BLaER1 treated with 17β-estradiol and CSF1 and Interleukin-3, amounts not matched to agents 10 nM and 100 nM (cell line): ENCODE data around the gene PDF.
A peak's percentile ranks its signal among the peaks of the same experiment; 100 is the strongest.
"Not testable (repeated sequence)": the region's sequence is repeated elsewhere in the genome, so short reads cannot be mapped to it uniquely, and the experiment has no call there.

Source experiments
- H3K27ac ChIP-seq, 11 experiments: shearing (Covaris generic); formaldehyde crosslinking; 2 replicates each; pipeline ENCODE4 v1.8.1; 2022
- H3K27me3 ChIP-seq, 11 experiments: shearing (Covaris generic); formaldehyde crosslinking; 2 replicates each; pipeline ENCODE4 v1.8.1; 2022
- H3K36me3 ChIP-seq, 11 experiments: shearing (Covaris generic); formaldehyde crosslinking; 2 replicates each; pipeline ENCODE4 v1.8.1; 2022
- H3K4me1 ChIP-seq, 10 experiments: shearing (Covaris generic); formaldehyde crosslinking; 2 replicates each; pipeline ENCODE4 v1.8.1; 2022
- H3K4me2 ChIP-seq, 11 experiments: shearing (Covaris generic); formaldehyde crosslinking; 2 replicates each; pipeline ENCODE4 v1.8.1; 2022
- H3K4me3 ChIP-seq, 10 experiments: shearing (Covaris generic); formaldehyde crosslinking; 2 replicates each; pipeline ENCODE4 v1.8.1; 2022
- H3K9ac ChIP-seq, 11 experiments: shearing (Covaris generic); formaldehyde crosslinking; 2 replicates each; pipeline ENCODE4 v1.8.1; 2022
- H3K9me3 ChIP-seq, 11 experiments: shearing (Covaris generic); formaldehyde crosslinking; replicated peaks in 1 of 11; 2 replicates each; pipeline ENCODE4 v1.8.1; 2022
- H4K20me1 ChIP-seq, 11 experiments: shearing (Covaris generic); formaldehyde crosslinking; 2 replicates each; pipeline ENCODE4 v1.8.1; 2022
- Cebpa-rat ChIP-seq, 11 experiments: shearing (Covaris generic); IDR thresholded peaks; 2 replicates each; pipeline ENCODE4 v1.8.1; 2022

PDF gene

DNA sequence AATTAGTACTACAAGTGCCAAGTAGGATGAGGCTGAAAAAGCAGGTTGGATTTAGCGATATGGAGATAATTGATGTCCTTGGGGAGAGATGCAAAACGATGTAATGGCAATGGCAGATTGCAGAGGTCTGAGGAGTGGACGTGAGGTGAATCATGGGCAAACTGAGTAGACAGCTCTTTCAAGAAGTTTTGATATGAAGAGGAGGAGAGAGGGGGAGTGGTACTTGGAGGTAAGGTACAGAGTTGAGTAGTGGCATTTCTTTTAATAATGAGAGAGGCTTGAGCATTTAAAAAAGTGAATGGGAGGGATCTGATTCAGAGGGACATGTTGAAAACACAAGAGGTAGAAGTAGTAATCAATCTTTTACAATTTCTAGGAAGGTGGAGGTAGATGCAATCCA lies 37.0 kb downstream of the PDF start:
- Histone ChIP-seq H4K20me1 (no peaks in the 10 kb centered on the region), H3K9me3 (no peaks in the 10 kb centered on the region), H3K9ac (no peak overlapping the region), H3K27me3 (no peaks in the 10 kb centered on the region), H3K27ac (no peak overlapping the region), H3K4me1 (peaks cover 0 to under 1% (median 0%) of the 10 kb centered on the region in 10 experiments; a peak in 1 of 20 replicates), H3K4me3 (no peak overlapping the region), H3K4me2 (no peak overlapping the region), H3K36me3 (peaks cover 0 to 37% (median 10%) of the 10 kb centered on the region in 11 experiments; a peak in 10 of 22 replicates)
- TF ChIP-seq Cebpa-rat (IDR thresholded peaks at IDR 0.05): no peak

DNA sequence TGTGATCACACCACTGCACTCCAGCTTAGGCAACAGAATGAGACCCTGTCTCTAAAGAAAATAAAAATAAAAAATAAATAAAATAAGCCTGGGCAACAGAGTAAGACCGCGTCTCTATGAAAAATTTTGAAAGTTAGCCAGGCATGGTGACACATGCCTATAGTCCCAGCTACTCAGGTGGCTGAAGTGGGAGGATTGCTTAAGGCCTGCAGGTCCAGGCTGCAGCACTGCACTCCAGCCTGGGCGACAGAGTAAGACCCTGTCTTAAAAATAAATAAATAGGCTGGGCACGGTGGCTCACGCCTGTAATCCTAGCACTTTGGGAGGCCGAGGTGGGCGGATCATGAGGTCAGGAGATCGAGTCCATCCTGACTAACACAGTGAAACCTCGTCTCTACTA lies 38.7 kb downstream of the PDF start:
- not testable (repeated sequence) for H3K27ac ChIP-seq, H3K27me3 ChIP-seq, H3K9ac ChIP-seq, H3K4me1 ChIP-seq, H3K4me3 ChIP-seq, H4K20me1 ChIP-seq, H3K4me2 ChIP-seq, H3K9me3 ChIP-seq
- H3K36me3 ChIP-seq: peaks cover 0 to 35% (median 13%) of the 10 kb centered on the region in 11 experiments; a peak in 17 of 22 replicates

DNA sequence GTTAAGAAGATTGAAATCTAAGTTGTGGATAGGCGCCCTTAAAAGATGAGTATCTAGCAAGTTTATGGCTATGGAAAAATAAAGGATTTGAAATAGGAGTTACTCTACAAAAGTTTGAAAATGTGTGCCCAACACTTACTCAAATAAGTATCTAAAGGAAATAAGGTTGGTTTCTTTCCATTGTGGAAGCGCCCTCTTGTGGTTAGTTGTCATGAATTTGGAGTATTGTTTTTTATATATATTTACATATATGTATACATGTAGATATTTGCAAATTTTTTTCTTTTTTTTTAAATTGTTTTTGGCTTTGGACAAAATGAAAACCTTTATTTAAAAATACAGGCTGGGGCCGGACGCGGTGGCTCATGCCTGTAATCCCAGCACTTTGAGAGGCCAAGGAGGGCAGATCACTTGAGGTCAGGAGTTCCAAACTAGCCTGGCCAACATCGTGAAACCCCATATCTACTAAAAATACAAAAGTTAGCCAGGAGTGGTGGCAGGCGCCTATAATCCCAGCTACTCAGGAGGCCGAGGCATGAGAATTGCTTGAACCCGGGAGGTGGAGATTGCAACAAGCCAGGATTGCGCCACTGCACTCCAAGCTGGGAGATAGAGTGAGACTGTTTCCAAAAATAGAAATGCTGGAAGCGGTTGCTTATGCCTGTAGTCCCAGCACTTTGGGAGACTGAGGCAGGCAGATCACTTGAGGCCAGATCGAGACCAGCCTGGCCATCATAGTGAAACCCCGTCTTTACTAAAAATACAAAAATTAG lies 43.3 kb downstream of the PDF start:
- 0 out of 22 replicates have a peak, but pooled peaks of 1 of the 11 experiments have one; percentile 26 for TF ChIP-seq Cebpa-rat (IDR thresholded peaks at IDR 0.05)
- Histone ChIP-seq H3K4me3 (no peak overlapping the region), H3K27ac (no peak overlapping the region), H3K9me3 (no peaks in the 10 kb centered on the region), H4K20me1 (peaks cover 0 to 5% (median 0%) of the 10 kb centered on the region in 11 experiments; a peak in 1 of 22 replicates), H3K4me1 (peaks cover 0 to 4% (median 0%) of the 10 kb centered on the region in 10 experiments; a peak in 1 of 20 replicates), H3K4me2 (no peak overlapping the region), H3K9ac (no peak overlapping the region), H3K36me3 (peaks cover 15 to 64% (median 47%) of the 10 kb centered on the region in 11 experiments; a peak in 20 of 22 replicates), H3K27me3 (no peaks in the 10 kb centered on the region)

DNA sequence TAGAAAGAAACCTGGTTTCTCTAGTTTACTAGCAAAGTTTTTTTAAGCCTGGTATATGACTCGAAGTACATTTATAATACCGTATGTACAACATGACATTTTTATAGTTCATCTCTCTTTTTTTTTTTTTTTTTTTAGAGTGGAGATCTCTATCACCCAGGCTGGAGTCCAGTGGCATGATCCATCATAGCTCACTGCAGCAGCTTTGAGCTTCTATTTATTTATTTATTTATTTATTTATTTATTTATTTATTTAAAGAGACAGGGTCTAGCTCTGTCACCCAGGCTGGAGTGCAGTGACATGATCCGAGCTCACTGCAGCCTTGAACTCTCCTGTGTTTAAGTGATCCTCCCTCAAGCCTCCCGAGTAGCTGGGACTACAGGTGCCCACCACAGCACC lies 45.1 kb downstream of the PDF start:
- H3K27ac ChIP-seq: no peak overlapping the region
- no peaks in the 10 kb centered on the region; a peak in 1 of 22 replicates for H3K9me3 ChIP-seq
- no peaks in the 10 kb centered on the region for H3K27me3 ChIP-seq
- H3K4me1 ChIP-seq: peaks cover 0 to 4% (median 0%) of the 10 kb centered on the region in 10 experiments; a peak in 1 of 20 replicates
- H3K36me3 ChIP-seq: peaks cover 15 to 64% (median 42%) of the 10 kb centered on the region in 11 experiments; a peak in 20 of 22 replicates
- H4K20me1 ChIP-seq: peaks cover 0 to 5% (median 0%) of the 10 kb centered on the region in 11 experiments; a peak in 1 of 22 replicates
- H3K9ac ChIP-seq: no peak overlapping the region
- H3K4me3 ChIP-seq: no peak overlapping the region
- no peak for TF ChIP-seq Cebpa-rat (IDR thresholded peaks at IDR 0.05)
- H3K4me2 ChIP-seq: no peak overlapping the region

DNA sequence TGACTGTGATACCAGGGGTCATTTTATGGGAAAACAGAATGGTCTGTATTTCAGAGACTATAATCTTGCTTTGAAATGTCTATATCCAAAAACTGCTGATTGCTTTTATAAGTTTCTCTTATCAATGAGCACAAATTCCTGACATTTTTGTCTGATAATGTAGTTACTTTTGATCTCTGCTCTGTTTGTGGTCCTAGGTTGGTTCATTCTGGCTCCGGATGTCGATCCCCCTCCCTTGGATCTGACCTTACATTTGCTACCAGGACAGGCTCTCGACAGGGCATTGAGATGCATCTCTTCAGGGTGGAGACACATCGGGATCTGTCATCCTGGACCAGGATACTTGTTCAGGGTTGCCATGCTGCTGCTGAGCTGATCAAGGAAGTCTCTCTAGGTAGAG lies 46.5 kb downstream of the PDF start:
- H3K27ac ChIP-seq: no peak overlapping the region

DNA sequence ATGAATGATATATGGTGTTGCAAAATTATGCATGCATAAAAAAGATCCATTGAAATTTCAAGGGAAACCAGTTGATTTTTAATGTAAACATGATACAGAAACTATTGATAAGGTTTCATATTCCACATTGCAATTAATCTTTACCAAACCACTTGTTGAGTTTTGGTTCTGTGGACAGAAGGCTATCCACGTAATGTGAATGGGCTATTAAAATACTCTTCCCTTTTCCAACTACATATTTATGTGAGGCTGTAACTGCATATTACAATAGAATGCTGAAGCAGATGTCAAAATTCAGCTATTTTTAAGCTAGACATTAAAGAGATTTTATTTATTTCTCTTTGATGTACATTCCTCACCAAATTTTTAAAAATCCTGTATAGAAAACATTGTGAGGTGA lies 53.0 kb downstream of the PDF start:
- no peak for TF ChIP-seq Cebpa-rat (IDR thresholded peaks at IDR 0.05)
- H4K20me1 ChIP-seq: no peaks in the 10 kb centered on the region

More for the DNA sequence above, 46.5 kb downstream of the PDF start:
- H3K9ac ChIP-seq: no peak overlapping the region; a peak in 2 of 22 replicates
- no peaks in the 10 kb centered on the region for H3K27me3 ChIP-seq
- peaks cover 0 to 5% (median 0%) of the 10 kb centered on the region in 11 experiments; a peak in 1 of 22 replicates for H4K20me1 ChIP-seq
- peaks cover 15 to 61% (median 42%) of the 10 kb centered on the region in 11 experiments; a peak in 20 of 22 replicates for H3K36me3 ChIP-seq
- H3K4me3 ChIP-seq: no peak overlapping the region
- H3K4me2 ChIP-seq: no peak overlapping the region
- TF ChIP-seq Cebpa-rat (IDR thresholded peaks at IDR 0.05): no peak
- H3K9me3 ChIP-seq: no peaks in the 10 kb centered on the region; a peak in 1 of 22 replicates
- H3K4me1 ChIP-seq: peaks cover 0 to 4% (median 0%) of the 10 kb centered on the region in 10 experiments; a peak in 1 of 20 replicates

More for the DNA sequence above, 53.0 kb downstream of the PDF start:
- Histone ChIP-seq H3K27me3 (no peaks in the 10 kb centered on the region), H3K9me3 (no peaks in the 10 kb centered on the region; a peak in 1 of 22 replicates), H3K36me3 (peaks cover 8 to 28% (median 16%) of the 10 kb centered on the region in 11 experiments; a peak in 20 of 22 replicates), H3K4me1 (no peaks in the 10 kb centered on the region), H3K9ac (no peak overlapping the region), H3K27ac (no peak overlapping the region), H3K4me2 (no peak overlapping the region), H3K4me3 (no peak overlapping the region)
